Measurements from ENCODE around the gene RASSF1. TPM values are rescaled to one million over a fixed set of nuclear protein-coding genes. Genes with fewer than 3 reads are reported as not detected.
"Not testable (repeated sequence)": the region's sequence is repeated elsewhere in the genome, so short reads cannot be mapped to it uniquely, and the experiment has no call there.

The RASSF1 gene
- total RNA-seq, 1 donor from 2014 or later: 27.0 TPM

DNA sequence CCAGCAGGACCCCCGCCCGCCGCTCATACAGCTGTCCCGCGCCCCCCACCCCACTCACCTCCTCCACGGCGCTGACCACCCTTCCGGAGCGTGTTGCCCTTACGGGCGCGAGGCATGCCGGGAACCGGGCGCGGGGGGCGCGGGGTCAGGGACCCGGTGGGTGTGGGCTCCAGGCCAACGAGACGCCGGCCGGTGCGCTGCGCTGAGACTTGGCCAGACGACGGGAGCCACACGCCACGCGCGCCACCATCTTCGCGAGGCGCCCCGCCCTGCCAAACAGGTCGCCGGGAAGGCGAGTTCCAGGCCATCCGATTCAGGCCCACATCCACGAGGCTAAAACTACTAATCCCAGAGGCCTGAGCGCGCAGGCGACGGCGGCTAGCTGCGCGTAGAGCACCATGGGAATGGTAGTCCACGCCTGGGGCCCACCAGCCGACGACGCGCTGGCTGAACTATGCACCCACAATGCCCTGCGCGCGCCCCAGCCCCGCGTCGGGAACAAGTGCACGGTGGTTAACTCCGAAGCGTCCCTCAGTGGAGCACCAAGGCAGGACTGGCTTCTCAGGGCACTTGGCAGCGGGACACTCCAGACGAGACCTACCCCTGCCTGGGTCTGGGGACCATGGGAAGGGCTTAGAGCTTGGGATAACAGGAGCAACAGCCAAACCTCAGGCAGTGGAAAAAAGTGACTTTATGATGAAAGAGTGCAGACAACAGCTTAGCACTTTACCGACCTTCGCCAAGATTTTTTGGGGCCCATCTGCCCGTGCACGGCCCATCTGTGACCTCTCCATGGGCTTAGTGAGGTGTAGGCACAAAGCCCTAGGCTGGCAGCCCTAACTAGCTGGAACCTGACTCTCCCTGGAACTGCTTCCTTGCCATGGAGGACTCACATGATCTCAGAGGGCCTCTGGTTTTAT is 48.2 kb downstream of the RASSF1 start, which contains the start of gene IFRD2:
TSS of gene IFRD2 (minus strand) at position 271 of the 920 bp plus-strand sequence. CDS start at position 116, 155 bp downstream.
- peak; percentile 77 for DNase-seq (ENCODE audit: low read depth)
- TF ChIP-seq, protein P1, sequence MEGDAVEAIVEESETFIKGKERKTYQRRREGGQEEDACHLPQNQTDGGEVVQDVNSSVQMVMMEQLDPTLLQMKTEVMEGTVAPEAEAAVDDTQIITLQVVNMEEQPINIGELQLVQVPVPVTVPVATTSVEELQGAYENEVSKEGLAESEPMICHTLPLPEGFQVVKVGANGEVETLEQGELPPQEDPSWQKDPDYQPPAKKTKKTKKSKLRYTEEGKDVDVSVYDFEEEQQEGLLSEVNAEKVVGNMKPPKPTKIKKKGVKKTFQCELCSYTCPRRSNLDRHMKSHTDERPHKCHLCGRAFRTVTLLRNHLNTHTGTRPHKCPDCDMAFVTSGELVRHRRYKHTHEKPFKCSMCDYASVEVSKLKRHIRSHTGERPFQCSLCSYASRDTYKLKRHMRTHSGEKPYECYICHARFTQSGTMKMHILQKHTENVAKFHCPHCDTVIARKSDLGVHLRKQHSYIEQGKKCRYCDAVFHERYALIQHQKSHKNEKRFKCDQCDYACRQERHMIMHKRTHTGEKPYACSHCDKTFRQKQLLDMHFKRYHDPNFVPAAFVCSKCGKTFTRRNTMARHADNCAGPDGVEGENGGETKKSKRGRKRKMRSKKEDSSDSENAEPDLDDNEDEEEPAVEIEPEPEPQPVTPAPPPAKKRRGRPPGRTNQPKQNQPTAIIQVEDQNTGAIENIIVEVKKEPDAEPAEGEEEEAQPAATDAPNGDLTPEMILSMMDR (conservative IDR thresholded peaks at IDR 0.05; ENCODE audit: low read depth, low read length): no peak
- peak within 1 kb of the TSS; percentile 92 for H3K4me3 ChIP-seq (ENCODE audit: low read depth, low read length)

DNA sequence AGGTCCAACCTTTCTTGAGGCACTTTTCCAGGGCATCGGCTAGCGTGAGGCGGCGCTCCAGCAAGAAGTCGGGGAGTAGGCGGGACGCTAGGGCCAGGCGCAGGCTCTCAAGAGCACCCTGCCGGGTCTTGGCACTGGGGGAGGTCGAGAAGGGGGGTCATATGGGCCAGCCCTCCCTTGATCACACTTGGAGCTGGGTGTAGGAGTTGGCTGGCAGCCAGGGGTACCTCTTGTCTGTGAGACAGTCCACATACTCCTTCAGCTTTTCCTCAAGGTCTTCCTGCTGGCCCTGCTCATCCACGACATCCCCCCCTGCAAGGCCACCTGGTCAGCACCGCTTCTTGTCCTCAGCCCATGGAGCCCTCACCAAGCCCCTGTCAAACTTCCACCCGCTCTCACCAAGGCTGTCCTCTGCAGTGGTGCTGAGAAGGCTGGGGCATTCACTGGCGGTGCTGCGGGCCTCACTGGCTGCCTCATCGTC is 50.4 kb downstream of the RASSF1 start:
- TF ChIP-seq, protein P1 (conservative IDR thresholded peaks at IDR 0.05; ENCODE audit: low read depth, low read length): no peak
- DNase-seq (ENCODE audit: low read depth): no peak
- no peak overlapping the region for H3K4me3 ChIP-seq (ENCODE audit: low read depth, low read length)

DNA sequence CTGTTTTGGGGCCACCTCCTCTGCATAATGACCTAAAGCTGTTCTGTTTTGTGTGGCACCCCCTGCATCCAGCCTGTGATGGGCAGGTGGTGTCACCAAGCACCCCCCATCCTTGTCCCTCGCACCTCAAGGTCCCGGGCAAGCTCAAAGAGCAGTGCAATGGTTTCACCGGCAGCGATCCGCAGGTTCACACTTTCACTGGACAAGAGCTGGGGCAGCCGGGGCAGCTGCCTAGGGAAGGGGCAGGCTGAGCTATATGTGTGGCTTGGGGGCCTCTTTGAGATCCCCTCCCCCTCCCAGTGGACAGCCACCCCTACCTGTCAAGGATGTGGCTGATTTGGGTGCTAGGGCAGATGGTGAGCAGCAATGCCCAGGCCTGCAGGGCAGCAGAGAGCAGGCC is 51.5 kb downstream of the RASSF1 start:
- DNase-seq (ENCODE audit: low read depth): no peak

DNA sequence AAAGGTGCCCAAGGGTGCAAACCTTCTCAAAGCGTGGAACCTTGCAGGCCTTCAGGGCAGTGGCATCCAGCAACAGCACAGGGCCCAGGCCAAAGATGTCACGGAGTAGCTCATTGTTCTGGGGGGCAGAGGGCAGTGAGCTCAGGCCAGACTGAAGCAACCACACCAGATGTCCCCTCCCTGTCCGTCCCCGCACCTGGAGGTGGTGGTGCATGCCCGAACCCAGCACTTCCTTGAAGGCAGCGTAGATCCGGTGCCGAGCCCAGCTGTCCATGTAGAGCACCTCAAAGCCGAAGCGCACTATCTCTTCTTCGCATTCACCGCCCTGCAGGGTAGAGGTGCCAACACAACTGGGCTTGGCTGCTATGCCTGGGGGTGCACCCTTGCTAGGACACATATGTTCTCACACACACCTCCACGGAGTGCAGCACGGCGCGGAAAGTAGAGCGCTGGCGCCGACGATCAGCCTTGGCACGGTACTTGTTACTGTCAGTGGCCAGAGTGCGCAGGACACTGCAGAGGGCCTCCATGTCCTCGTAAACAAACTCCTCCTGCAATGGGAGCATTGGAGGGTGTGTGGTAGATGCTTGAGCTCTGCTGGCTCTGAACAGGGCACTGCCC is 52.1 kb downstream of the RASSF1 start:
- no peak overlapping the region for H3K4me3 ChIP-seq (ENCODE audit: low read depth, low read length)
- TF ChIP-seq, protein P1 (conservative IDR thresholded peaks at IDR 0.05; ENCODE audit: low read depth, low read length): no peak

More for the DNA sequence above, 51.5 kb downstream of the RASSF1 start:
- no peak overlapping the region for H3K4me3 ChIP-seq (ENCODE audit: low read depth, low read length)
- TF ChIP-seq, protein P1 (conservative IDR thresholded peaks at IDR 0.05; ENCODE audit: low read depth, low read length): no peak

DNA sequence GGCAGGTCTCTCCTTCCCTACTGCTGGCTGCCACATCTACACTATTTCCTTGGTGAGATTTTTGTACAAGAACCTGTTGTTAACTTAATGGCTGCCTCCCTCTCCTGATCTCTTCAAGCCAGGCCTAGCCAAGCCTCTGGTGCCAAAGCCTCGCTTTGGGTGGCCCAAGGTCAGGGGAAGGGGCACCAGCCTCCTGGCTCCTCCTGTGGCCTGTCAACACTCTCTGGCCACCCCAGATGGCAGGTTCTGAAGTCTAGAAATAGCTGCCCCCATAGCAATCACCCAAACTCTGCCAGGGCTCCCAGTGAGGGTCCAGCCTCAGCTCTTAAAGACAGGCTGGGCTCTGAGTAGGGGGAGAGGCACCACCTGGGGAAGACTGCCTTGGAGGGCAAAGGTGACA is 53.4 kb downstream of the RASSF1 start:
- no peak for DNase-seq (ENCODE audit: low read depth)
- TF ChIP-seq, protein P1 (conservative IDR thresholded peaks at IDR 0.05; ENCODE audit: low read depth, low read length): no peak
- no peak overlapping the region for H3K4me3 ChIP-seq (ENCODE audit: low read depth, low read length)

More for the DNA sequence above, 52.1 kb downstream of the RASSF1 start:
- no peak for DNase-seq (ENCODE audit: low read depth)

DNA sequence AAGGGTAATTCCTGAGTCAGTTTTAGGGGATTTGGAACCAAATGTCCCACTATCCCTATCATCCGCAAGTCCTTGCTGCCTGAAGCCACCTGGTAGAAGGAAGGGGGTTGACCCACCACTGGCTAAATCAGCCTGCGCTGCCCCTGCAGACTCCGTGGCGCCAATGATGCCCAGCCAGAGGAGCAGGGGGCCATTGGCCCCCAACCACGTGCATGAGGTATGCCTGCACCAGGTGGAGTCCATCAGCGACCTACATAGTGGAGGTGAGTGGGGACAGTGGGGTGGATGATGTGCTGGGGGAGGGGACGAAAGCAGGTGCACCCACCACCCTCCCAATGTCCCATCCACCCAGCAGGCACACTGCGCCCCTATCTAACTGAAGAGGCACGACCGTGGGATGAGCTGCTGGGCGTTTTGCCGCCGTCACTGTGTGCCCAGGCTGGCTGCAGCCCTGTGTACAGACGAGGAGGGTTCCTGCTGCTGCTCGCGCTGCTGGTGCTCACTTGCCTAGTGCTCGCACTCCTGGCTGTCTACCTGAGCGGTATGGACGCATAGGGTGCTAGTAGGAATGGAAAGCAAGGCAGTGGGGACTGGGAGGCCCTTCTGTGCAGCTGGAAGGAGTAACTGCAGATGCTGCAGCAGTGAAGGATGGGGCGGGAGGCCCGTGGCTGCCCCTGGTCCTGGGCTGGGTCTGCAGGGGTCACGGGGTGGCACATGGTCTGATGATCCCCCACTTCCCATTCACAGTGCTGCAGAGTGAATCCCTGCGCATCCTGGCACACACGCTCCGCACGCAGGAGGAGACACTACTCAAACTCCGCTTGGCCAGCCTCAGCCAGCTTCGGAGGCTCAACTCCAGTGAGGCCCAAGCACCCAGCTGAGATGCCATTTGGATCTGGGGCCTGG is 54.1 kb downstream of the RASSF1 start:
- H3K4me3 ChIP-seq (ENCODE audit: low read depth, low read length): no peak overlapping the region
- no peak for DNase-seq (ENCODE audit: low read depth)
- TF ChIP-seq, protein P1 (conservative IDR thresholded peaks at IDR 0.05; ENCODE audit: low read depth, low read length): no peak

DNA sequence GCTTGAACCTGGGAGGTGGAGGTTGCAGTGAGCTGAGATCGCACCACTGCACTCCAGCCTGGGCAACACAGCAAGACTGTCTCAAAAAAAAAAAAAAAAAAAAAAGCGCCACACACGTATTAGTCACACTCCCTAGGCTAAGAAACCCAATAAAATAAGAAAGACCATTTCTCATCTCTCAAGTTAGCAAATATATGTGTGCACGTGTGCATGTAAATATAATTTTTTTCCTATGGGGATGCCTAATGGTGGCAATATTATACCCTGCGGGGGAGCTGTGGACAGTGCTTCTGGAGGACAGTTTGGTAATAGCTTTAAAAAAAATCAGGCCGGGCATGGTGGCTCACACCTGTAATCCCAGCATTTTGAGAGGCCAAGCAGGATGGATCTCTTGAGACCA is 56.5 kb downstream of the RASSF1 start:
- not testable (repeated sequence) for DNase-seq (ENCODE audit: low read depth); H3K4me3 ChIP-seq (ENCODE audit: low read depth, low read length)
